Mucosa of stomach (tissue), 1 donor: ENCODE results near the gene GH2.
"Not testable (repeated sequence)": the region's sequence is repeated elsewhere in the genome, so short reads cannot be mapped to it uniquely, and the experiment has no call there.

Source experiments
- H3K27me3 ChIP-seq: one replicate; pipeline ENCODE4 v1.7.0; 2013; ENCODE audit warnings: mild to moderate bottlenecking, low read length; ENCODE audit not compliant: control insufficient read depth, insufficient read depth
- H3K36me3 ChIP-seq: one replicate; pipeline ENCODE4 v1.7.0; 2013; ENCODE audit warnings: low read length; ENCODE audit not compliant: control insufficient read depth, insufficient read depth
- H3K4me1 ChIP-seq: one replicate; pipeline ENCODE4 v1.7.0; 2013; ENCODE audit warnings: mild to moderate bottlenecking, low read length; ENCODE audit not compliant: control insufficient read depth, insufficient read depth
- H3K4me3 ChIP-seq: one replicate; pipeline ENCODE4 v1.7.0; 2013; ENCODE audit warnings: low read length
- H3K9ac ChIP-seq: one replicate; pipeline ENCODE4 v1.7.0; 2013; ENCODE audit warnings: mild to moderate bottlenecking, low read length, moderate library complexity
- H3K9me3 ChIP-seq: one replicate; pipeline ENCODE4 v1.7.0; 2013; ENCODE audit warnings: mild to moderate bottlenecking, low read length, moderate library complexity; ENCODE audit not compliant: control insufficient read depth
- donor health status: Pancreatic carcinoma.

The GH2 gene

GRCh38 chr17:63907161-63907778 is 25.5 kb upstream of the GH2 start:
- H3K36me3 ChIP-seq, H3K9ac ChIP-seq, H3K27me3 ChIP-seq, H3K9me3 ChIP-seq, H3K4me3 ChIP-seq, H3K4me1 ChIP-seq: not testable (repeated sequence)

GRCh38 chr17:63904796-63905195 is 23.1 kb upstream of the GH2 start:
- not testable (repeated sequence) for H3K9me3 ChIP-seq, H3K27me3 ChIP-seq, H3K36me3 ChIP-seq, H3K9ac ChIP-seq, H3K4me3 ChIP-seq, H3K4me1 ChIP-seq

- H3K4me1 ChIP-seq = not testable (repeated sequence)
Observed at GRCh38 chr17:63903787-63904201, 22.1 kb upstream of the GH2 start.

GRCh38 chr17:63901971-63902370 is 20.2 kb upstream of the GH2 start:
- H3K27me3 ChIP-seq, H3K36me3 ChIP-seq, H3K9me3 ChIP-seq, H3K4me1 ChIP-seq, H3K9ac ChIP-seq, H3K4me3 ChIP-seq: not testable (repeated sequence)

More at GRCh38 chr17:63903787-63904201, 22.1 kb upstream of the GH2 start:
- H3K9ac ChIP-seq, H3K27me3 ChIP-seq, H3K4me3 ChIP-seq, H3K9me3 ChIP-seq, H3K36me3 ChIP-seq: not testable (repeated sequence)

GRCh38 chr17:63898899-63899798 is 17.4 kb upstream of the GH2 start:
- not testable (repeated sequence) for H3K9me3 ChIP-seq, H3K36me3 ChIP-seq, H3K9ac ChIP-seq, H3K4me1 ChIP-seq, H3K27me3 ChIP-seq, H3K4me3 ChIP-seq

GRCh38 chr17:63896524-63897354 is 15.0 kb upstream of the GH2 start, which contains the start of gene CSH1:
CSH1 (minus strand) TSS chr17:63896574; CDS start chr17:63896511, 63 bp downstream.
- H3K27me3 ChIP-seq, H3K4me1 ChIP-seq, H3K9me3 ChIP-seq, H3K4me3 ChIP-seq, H3K36me3 ChIP-seq, H3K9ac ChIP-seq: not testable (repeated sequence)

GRCh38 chr17:63894821-63895220 is 13.1 kb upstream of the GH2 start:
- not testable (repeated sequence) for H3K9me3 ChIP-seq, H3K4me1 ChIP-seq, H3K27me3 ChIP-seq, H3K4me3 ChIP-seq, H3K36me3 ChIP-seq, H3K9ac ChIP-seq

- H3K36me3 ChIP-seq, H3K9ac ChIP-seq: not testable (repeated sequence)
Observed at GRCh38 chr17:63894021-63894420, 12.3 kb upstream of the GH2 start.

GRCh38 chr17:63892316-63893037 is 10.7 kb upstream of the GH2 start:
- H3K36me3 ChIP-seq, H3K9me3 ChIP-seq, H3K27me3 ChIP-seq, H3K9ac ChIP-seq, H3K4me3 ChIP-seq, H3K4me1 ChIP-seq: not testable (repeated sequence)

More at GRCh38 chr17:63894021-63894420, 12.3 kb upstream of the GH2 start:
- not testable (repeated sequence) for H3K4me3 ChIP-seq, H3K9me3 ChIP-seq, H3K4me1 ChIP-seq, H3K27me3 ChIP-seq

GRCh38 chr17:63889026-63889848 is 7.5 kb upstream of the GH2 start:
- H3K4me1 ChIP-seq, H3K9ac ChIP-seq, H3K4me3 ChIP-seq, H3K36me3 ChIP-seq, H3K27me3 ChIP-seq, H3K9me3 ChIP-seq: not testable (repeated sequence)

- H3K9ac ChIP-seq, H3K27me3 ChIP-seq, H3K36me3 ChIP-seq, H3K4me3 ChIP-seq, H3K9me3 ChIP-seq, H3K4me1 ChIP-seq: not testable (repeated sequence)
Observed at GRCh38 chr17:63885119-63885518, 3.4 kb upstream of the GH2 start.
